BJ (cell line): Measurements from ENCODE around the gene THNSL1. TPM values are rescaled to one million over a fixed set of nuclear protein-coding genes. Genes with fewer than 3 reads are reported as not detected.
A peak's percentile ranks its signal among the peaks of the same experiment; 100 is the strongest.

Experiments
- CTCF ChIA-PET: fragments of 350-600 bp; formaldehyde crosslinking; extraction: SDS; loops from one replicate; lab custom pipeline; 2021; ENCODE audit warnings: antibody characterized with exemption, inconsistent platforms; lab: Yijun Ruan, JAX
- POLR2A ChIA-PET: fragments of 300-600 bp; sonication (Branson Sonifier 250); formaldehyde crosslinking; extraction: SDS; loops from one replicate; lab custom pipeline; 2021; ENCODE audit warnings: antibody characterized with exemption; lab: Charles Lee
- DNase-seq: peaks from one replicate; pipeline ENCODE4 v3.0.0-alpha.2; 2011; ENCODE audit warnings: low read depth
- H3K27me3 ChIP-seq: 2 replicates; pipeline ENCODE4 v1.6.0; 2011; ENCODE audit warnings: low read length; ENCODE audit not compliant: control insufficient read depth, insufficient read depth
- H3K36me3 ChIP-seq: 2 replicates; pipeline ENCODE4 v1.5.1; 2011; ENCODE audit warnings: low read length; ENCODE audit not compliant: control insufficient read depth, insufficient read depth
- H3K4me3 ChIP-seq: 2 replicates; pipeline ENCODE4 v1.5.1; 2011; ENCODE audit warnings: low read depth, mild to moderate bottlenecking, control low read depth, low read length
- polyA plus RNA-seq: library from polyadenylated mRNA; depleted of rRNA; stranded (reverse); fragments of >200 nt; gene quantifications from 2 replicates; pipeline ENCODE4 v1.2.3, GENCODE V29; 2011
- TF ChIP-seq, protein P1 (sequence below): IDR thresholded peaks from 2 replicates; pipeline ENCODE4 v1.5.1; 2011; ENCODE audit warnings: low read depth, mild to moderate bottlenecking, control low read depth, inconsistent platforms, low read length, moderate library complexity; ENCODE audit not compliant: insufficient read depth

Gene THNSL1
- polyA plus RNA-seq, 1 experiment, result 0.78 TPM

GRCh38 chr10:24988831-24989640, 27.4 kb upstream of the THNSL1 start:
- no peak for DNase-seq
- no peaks in the 10 kb centered on the region for H3K36me3 ChIP-seq
- H3K27me3 ChIP-seq, result no peaks in the 10 kb centered on the region; the same call in 1 of the 2 replicates
- POLR2A ChIA-PET, result interaction anchor here (0.7 to 1.0 kb wide), 2 partner anchors 20 to 28 kb away, joined by 3 to 5 read pairs; partner anchors contain the start of gene THNSL1
- TF ChIP-seq, protein P1, sequence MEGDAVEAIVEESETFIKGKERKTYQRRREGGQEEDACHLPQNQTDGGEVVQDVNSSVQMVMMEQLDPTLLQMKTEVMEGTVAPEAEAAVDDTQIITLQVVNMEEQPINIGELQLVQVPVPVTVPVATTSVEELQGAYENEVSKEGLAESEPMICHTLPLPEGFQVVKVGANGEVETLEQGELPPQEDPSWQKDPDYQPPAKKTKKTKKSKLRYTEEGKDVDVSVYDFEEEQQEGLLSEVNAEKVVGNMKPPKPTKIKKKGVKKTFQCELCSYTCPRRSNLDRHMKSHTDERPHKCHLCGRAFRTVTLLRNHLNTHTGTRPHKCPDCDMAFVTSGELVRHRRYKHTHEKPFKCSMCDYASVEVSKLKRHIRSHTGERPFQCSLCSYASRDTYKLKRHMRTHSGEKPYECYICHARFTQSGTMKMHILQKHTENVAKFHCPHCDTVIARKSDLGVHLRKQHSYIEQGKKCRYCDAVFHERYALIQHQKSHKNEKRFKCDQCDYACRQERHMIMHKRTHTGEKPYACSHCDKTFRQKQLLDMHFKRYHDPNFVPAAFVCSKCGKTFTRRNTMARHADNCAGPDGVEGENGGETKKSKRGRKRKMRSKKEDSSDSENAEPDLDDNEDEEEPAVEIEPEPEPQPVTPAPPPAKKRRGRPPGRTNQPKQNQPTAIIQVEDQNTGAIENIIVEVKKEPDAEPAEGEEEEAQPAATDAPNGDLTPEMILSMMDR, result no peak
- CTCF ChIA-PET, result interaction anchor here (0.6 to 2.4 kb wide), 10 partner anchors 10 to 372 kb away, joined by 3 to 9 read pairs (median 6); no protein-coding TSS in a partner anchor
- no peak overlapping the region for H3K4me3 ChIP-seq

DNA sequence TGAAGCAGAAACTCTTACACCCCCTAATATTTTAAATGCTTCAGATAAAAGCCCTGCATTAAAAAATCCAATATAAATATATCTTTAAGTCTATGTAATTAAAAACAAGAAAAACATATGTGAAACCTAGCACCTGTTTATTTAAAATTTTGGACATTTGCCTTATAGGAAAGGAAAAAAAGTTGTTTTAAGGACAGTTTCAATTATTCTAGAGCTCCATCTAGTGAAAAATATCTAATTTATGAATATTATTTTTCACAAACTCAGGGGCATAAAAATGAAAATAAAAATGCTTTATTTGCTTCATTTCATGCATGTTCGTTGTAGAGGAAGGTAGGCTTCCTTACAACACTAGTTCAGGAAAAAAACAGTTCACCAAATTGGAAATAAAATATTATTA, 26.5 kb upstream of the THNSL1 start:
- Histone ChIP-seq H3K36me3 (no peaks in the 10 kb centered on the region), H3K4me3 (no peak overlapping the region), H3K27me3 (no peaks in the 10 kb centered on the region; the same call in 1 of the 2 replicates)
- no peak for DNase-seq
- ChIA-PET POLR2A (interaction anchor here (0.7 to 1.0 kb wide), 2 partner anchors 20 to 27 kb away, joined by 3 to 5 read pairs; partner anchors contain the start of gene THNSL1), CTCF (interaction anchor here (0.7 to 1.7 kb wide), 11 partner anchors 9 to 373 kb away, joined by 3 to 7 read pairs (median 3); no protein-coding TSS in a partner anchor)
- TF ChIP-seq, protein P1, result 0 out of 2 replicates have a peak, but pooled peaks have one; percentile 7

GRCh38 chr10:24991298-24991697, 25.1 kb upstream of the THNSL1 start:
- ChIA-PET POLR2A (no interaction called here), CTCF (interaction anchor here (0.6 kb wide), 1 partner anchor 43 kb away, joined by 3 read pairs; no protein-coding TSS in a partner anchor)
- TF ChIP-seq, protein P1, result no peak
- Histone ChIP-seq H3K27me3 (no peaks in the 10 kb centered on the region; the same call in 1 of the 2 replicates), H3K4me3 (no peak overlapping the region), H3K36me3 (no peaks in the 10 kb centered on the region)
- no peak for DNase-seq

DNA sequence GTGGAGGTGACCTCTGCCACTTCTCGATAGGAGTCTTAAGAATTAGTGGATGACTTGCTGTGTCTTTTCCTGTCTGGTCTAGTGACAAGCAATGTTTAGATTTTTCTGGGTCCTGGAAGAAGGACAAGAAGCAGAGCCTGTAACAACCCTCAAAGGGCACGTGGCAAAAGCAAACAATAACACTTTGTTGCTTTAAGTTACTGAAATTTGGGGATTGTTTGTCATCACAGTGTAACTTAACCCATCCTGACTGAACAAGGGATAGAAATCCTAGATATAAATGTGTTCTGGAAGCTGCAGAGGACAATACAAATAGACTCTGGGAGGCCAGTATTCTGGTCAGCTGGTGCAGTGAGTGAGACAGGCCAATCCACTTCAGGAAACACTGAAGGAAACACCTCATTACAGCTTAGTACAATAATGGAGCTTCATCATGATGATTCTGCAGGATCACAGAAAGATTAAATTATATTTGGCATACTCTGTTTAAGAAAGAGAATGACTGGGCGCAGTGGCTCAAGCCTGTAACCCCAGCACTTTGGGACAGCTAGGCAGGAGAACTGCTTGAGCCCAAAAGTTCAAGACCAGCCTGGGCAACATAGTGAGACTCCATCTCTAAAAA, 23.8 kb upstream of the THNSL1 start:
- TF ChIP-seq, protein P1, result no peak
- no peak for DNase-seq
- ChIA-PET CTCF (interaction anchor here (0.6 to 1.4 kb wide), 6 partner anchors 12 to 349 kb away, joined by 3 to 4 read pairs (median 3); partner anchors contain the start of gene ENKUR), POLR2A (no interaction called here)
- Histone ChIP-seq H3K27me3 (peaks cover 1% of the 10 kb centered on the region), H3K4me3 (no peak overlapping the region), H3K36me3 (no peaks in the 10 kb centered on the region)
